ENCODE measurements around the gene LCN1. TPM values are rescaled to one million over a fixed set of nuclear protein-coding genes. Genes with fewer than 3 reads are reported as not detected.

LCN1 gene
- total RNA-seq, 4 donors from 2014 or later = not detected

DNA sequence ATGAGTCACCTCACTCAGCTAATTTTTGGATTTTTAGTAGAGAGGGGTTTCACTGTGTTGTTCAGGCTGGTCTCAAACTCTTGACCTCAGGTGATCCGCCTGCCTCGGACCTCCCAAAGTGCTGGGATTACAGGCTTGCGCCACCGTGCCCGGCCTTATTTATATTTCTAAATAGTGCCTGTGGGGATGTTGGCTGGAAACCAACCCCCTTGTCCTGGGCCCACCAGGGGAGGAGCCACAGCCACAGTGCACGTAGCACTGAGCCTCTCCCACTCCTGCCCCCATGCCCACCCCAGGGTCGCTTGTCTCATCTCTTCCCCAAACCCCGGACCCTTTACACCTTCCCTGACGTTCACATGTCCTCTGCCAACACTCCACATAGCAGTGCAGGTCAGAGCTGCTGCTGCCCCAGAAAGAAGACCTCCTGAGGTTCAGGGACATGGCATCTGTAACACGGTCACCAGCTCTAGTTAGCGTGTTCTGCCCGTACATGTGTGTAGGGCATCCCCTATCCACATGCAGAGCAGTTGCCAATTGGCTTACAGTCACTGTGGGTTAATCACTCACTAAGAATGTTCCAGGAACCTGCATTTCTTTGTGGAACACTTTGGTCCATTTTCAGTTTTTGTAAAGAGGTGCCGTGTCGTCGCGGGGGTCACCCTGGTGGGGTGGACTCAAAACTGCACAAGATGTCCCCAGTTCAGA, 30.9 kb upstream of the LCN1 start:
- 78 to 82% methylated on average over 16 of the region's 16 CpGs for WGBS, 2 donors
- no peak overlapping the region for H3K4me3 ChIP-seq (ENCODE audit: low read depth, poor library complexity, severe bottlenecking)
- TF ChIP-seq, protein P1, sequence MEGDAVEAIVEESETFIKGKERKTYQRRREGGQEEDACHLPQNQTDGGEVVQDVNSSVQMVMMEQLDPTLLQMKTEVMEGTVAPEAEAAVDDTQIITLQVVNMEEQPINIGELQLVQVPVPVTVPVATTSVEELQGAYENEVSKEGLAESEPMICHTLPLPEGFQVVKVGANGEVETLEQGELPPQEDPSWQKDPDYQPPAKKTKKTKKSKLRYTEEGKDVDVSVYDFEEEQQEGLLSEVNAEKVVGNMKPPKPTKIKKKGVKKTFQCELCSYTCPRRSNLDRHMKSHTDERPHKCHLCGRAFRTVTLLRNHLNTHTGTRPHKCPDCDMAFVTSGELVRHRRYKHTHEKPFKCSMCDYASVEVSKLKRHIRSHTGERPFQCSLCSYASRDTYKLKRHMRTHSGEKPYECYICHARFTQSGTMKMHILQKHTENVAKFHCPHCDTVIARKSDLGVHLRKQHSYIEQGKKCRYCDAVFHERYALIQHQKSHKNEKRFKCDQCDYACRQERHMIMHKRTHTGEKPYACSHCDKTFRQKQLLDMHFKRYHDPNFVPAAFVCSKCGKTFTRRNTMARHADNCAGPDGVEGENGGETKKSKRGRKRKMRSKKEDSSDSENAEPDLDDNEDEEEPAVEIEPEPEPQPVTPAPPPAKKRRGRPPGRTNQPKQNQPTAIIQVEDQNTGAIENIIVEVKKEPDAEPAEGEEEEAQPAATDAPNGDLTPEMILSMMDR (IDR thresholded peaks at IDR 0.05) = no peak
- no peak for TF ChIP-seq POLR2A (IDR thresholded peaks at IDR 0.05)
- intact Hi-C loops (cut with DNase I; ENCODE audit: low total_unique reads) = no loop called here
- DNase-seq (ENCODE audit: low spot score in 2 of 2) = no peak

DNA sequence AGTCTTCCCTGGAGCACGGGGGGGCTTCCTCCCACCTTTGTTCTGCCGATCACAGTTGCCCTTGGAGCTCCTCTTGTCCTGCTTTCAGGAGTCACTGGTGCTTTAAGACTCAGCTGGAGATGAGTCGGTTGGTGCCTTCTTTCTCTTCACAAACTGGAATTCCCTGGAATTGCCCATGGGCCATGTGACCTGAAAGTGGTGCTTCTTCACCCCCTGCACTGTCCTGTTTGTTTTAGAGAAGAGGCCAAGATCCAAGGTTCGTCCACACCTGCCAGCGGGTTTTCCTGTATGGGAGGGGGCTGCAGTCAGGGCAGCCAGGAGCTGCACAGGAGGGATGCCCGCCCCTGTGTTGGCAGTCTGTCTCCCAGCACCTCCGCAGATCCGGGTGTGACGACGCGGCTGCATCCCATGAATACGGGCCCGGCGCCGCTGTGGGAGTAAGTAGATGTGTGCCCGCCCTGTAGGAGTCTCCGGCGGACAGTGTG, 30.2 kb upstream of the LCN1 start:
- intact Hi-C loops (cut with DNase I; ENCODE audit: low total_unique reads) = no loop called here
- no peak overlapping the region for H3K4me3 ChIP-seq (ENCODE audit: low read depth, poor library complexity, severe bottlenecking)
- no peak for DNase-seq (ENCODE audit: low spot score in 2 of 2)
- 81 to 82% methylated on average over 18 of the region's 18 CpGs for WGBS, 2 donors
- TF ChIP-seq POLR2A (IDR thresholded peaks at IDR 0.05) = no peak
- TF ChIP-seq, protein P1 (IDR thresholded peaks at IDR 0.05) = no peak

DNA sequence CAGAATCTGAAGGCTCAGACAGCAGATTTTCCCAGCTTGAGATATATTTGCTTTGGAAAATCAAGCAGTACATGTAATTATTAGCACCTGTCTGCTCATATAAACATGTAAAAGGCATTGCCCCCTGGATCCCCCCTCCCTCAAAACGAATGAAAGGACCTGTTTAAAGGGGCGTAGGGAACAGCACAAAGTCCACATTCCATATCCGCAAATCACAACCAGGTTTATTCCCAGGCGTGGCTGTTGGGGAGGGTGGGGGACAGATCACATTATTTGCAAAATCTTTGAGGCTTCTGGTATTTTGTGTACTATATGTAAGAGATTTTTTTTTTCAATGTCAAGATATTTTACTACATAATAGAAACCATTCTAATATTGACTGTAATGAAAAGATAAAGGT, 29.5 kb upstream of the LCN1 start:
- no peak overlapping the region for H3K4me3 ChIP-seq (ENCODE audit: low read depth, poor library complexity, severe bottlenecking)
- 57 to 61% methylated on average over 4 of the region's 4 CpGs for WGBS, 2 donors
- TF ChIP-seq, protein P1 (IDR thresholded peaks at IDR 0.05) = no peak
- TF ChIP-seq POLR2A (IDR thresholded peaks at IDR 0.05) = no peak
- DNase-seq (ENCODE audit: low spot score in 2 of 2) = no peak
- intact Hi-C loops (cut with DNase I; ENCODE audit: low total_unique reads) = no loop called here

DNA sequence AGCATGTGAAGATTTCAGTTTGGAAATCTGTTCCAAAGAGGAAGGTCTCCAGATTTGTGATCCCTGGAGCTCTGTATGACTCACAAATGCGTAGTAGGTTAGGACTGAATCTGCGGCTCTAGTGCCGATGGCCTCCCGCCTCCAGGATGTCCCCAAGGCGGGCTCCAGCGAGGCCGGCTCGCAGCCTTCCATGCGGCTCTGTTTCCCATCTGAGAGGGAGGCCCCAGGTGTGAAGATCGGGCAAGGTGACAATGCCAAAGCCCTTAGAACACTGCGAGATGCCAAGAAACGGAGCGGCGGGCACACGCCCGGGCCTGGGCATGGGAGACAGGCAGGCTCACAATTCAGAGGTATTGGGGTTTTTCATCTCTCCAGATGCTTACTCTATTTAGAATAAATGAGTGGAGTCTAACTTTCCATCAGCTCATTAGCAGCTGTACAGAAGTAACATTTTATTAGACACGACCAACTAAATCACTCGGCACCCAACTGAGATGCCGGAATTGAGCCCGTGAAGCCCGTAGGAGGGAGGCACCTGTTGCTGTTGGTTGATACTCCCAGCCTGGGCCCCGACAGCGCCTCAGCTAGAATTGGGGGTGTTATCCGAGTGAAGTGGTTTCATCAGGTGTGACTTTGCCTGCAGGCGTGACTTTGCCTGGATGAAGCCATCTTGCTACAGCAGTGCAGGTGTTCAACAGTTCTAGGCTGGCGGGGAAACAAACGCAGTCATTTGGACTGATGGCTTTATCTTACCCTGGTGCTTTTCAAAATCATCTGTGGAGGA, 28.2 kb upstream of the LCN1 start:
- WGBS, 2 donors = 69 to 77% methylated on average over 27 of the region's 27 CpGs
- intact Hi-C loops (cut with DNase I; ENCODE audit: low total_unique reads) = no loop called here

DNA sequence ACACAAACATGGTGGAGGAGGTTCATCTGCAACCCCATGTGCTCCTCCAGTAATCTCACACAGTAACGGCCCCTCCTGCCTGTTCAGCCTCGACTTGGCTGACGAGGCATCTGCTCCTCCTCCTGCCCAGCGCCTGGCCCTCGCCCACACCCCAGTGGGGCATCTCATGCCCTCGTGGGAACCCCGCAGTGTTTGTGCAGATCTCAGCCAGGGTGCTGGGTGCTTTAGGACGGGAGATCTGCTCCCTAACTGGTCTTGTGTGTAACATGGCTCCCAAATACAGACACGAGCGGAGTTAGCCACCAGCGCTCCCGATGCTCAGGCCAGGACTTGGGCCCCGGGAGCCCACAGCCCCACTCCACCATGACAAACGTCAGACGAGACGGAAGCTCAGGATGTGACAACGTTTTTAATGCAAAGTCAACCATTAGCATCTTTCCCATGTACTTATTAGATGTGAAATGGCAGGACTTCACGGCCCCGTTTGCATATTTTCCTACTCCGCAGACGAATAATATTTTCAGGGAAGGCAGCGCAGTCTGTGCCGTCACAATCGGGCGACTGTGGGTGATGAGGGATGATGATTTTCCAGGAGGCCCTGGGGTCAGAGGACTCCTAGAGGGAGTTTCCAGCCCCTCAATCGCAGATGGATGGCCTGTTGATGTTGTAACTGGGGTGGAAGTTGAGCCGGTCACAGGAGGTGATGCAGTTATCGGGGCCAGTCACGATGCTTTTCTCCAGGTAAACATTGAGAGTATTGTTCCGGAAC, 26.3 kb upstream of the LCN1 start:
- TF ChIP-seq POLR2A (IDR thresholded peaks at IDR 0.05) = no peak
- TF ChIP-seq, protein P1 (IDR thresholded peaks at IDR 0.05) = no peak
- intact Hi-C loops (cut with DNase I; ENCODE audit: low total_unique reads) = no loop called here
- no peak for DNase-seq (ENCODE audit: low spot score in 2 of 2)
- no peak overlapping the region for H3K4me3 ChIP-seq (ENCODE audit: low read depth, poor library complexity, severe bottlenecking)
- 83 to 90% methylated on average over 30 of the region's 30 CpGs for WGBS, 2 donors

More for the DNA sequence above, 28.2 kb upstream of the LCN1 start:
- TF ChIP-seq, protein P1 (IDR thresholded peaks at IDR 0.05) = no peak
- TF ChIP-seq POLR2A (IDR thresholded peaks at IDR 0.05) = no peak
- no peak overlapping the region for H3K4me3 ChIP-seq (ENCODE audit: low read depth, poor library complexity, severe bottlenecking)
- no peak for DNase-seq (ENCODE audit: low spot score in 2 of 2)
